Heart right ventricle (tissue), 16 donors: Measurements from ENCODE around the gene KLK11. TPM values are rescaled to one million over a fixed set of nuclear protein-coding genes. Genes with fewer than 3 reads are reported as not detected.

Source experiments
- ATAC-seq, 8 donors: fragments of 200-7000 bp; cut with Tn5 transposase; one replicate each; pipeline ENCODE4 v1.9.1; 2020; ENCODE audit warnings: mild to moderate bottlenecking in 8 of 8, moderate library complexity in 8 of 8, moderate number of reproducible peaks in 1 of 8
- DNase-seq, 2 donors: peaks; one replicate each; pipeline ENCODE4 v3.0.0-alpha.2; 2020
- H3K27ac ChIP-seq, 10 donors: fragments of 200-600 bp; sonication (generic) in 2 of 10; one replicate each; pipeline versions ENCODE4 v1.5.0 to v1.8.0; 2020 to 2022; ENCODE audit warnings: mild to moderate bottlenecking in 3 of 10
- H3K27me3 ChIP-seq, 7 donors: fragments of 200-600 bp; one replicate each; pipeline ENCODE4 v1.8.0; 2021 to 2022; ENCODE audit warnings: mild to moderate bottlenecking in 2 of 7
- H3K36me3 ChIP-seq, 9 donors: fragments of 200-600 bp; sonication (generic) in 1 of 9; one replicate each; pipeline versions ENCODE4 v1.5.0 to v1.8.0; 2020 to 2022; ENCODE audit warnings: mild to moderate bottlenecking in 2 of 9
- H3K4me1 ChIP-seq, 9 donors: fragments of 200-600 bp; sonication (generic) in 1 of 9; one replicate each; pipeline versions ENCODE4 v1.5.0 to v1.8.0; 2020 to 2022; ENCODE audit warnings: mild to moderate bottlenecking in 4 of 9
- H3K4me3 ChIP-seq, 10 donors: fragments of 200-600 bp; sonication (generic) in 2 of 10; one replicate each; pipeline versions ENCODE4 v1.5.0 to v1.8.0; 2020 to 2022; ENCODE audit warnings: mild to moderate bottlenecking in 7 of 10, moderate library complexity in 2 of 10
- H3K9me3 ChIP-seq, 11 donors: fragments of 200-600 bp in 10 of 11; sonication (generic) in 2 of 11; one replicate each; pipeline versions ENCODE4 v1.5.0 to v1.8.0; 2013 to 2022; ENCODE audit warnings: mild to moderate bottlenecking in 2 of 11, control low read depth in 1 of 11, moderate library complexity in 1 of 11
- WGBS, 2 donors: extraction: QIAGEN DNeasy Blood & Tissue Kit; methylation state at CpG; one replicate each; pipeline ENCODE4 v1.1.7; 2013; ENCODE audit warnings: inconsistent platforms in 1 of 2; 5-methylcytosine and 5-hydroxymethylcytosine counted together
- intact Hi-C, 10 donors: fragments of 100-400 bp; cut with DNase I; formaldehyde crosslinking; loops; one replicate each; pipeline versions ENCODE4 v1.11.1 to v1.14.2; 2022
- polyA plus RNA-seq, 2 donors: library from polyadenylated mRNA; stranded (reverse); fragments of 200-250 nt; gene quantifications; one replicate each; pipeline ENCODE4 v1.2.3, GENCODE V29; 2013
- total RNA-seq, 10 donors: library from RNA; stranded (reverse); fragmentation: NEBNext Ultra II Directional in 3 of 10; extraction: Animal tissue kit (Norgen Biotek cat#: 25700) in 3 of 10; gene quantifications; one replicate each; pipeline versions ENCODE4 v1.2.1 to v1.2.4, GENCODE V29; 2021 to 2023
- TF ChIP-seq, protein P1 (sequence below), 9 donors: fragments of 200-600 bp; sonication (generic) in 2 of 9; IDR thresholded peaks; one replicate each; pipeline versions ENCODE4 v1.5.0 to v1.8.0; 2021 to 2022; ENCODE audit warnings: antibody characterized with exemption in 9 of 9, mild to moderate bottlenecking in 5 of 9, moderate library complexity in 1 of 9
- donor health status: Arrhythmogenic right ventricular cardiomyopathy.
- donor health status: ischemic (EF 13 %, LVEDD 7.1; RV severe dilation, severe dysfunction).
- donor health status: healthy with polysubstance abuse.
- donor health status: DM: no; HTN: yes; CAD: no.
- donor health status: DM: no; HTN: no; CAD: no.
- donor health status: ischemic (EF 25% LVEDD 6.9; RV normal size, moderate dysfunction).
- donor health status: ischemic (EF 25% LVEDD 5.7; RV mildly dilated, moderate dysfunction).
- donor health status: healthy.
- donor health status: DM: yes; HTN: yes; CAD: no.
- donor health status: Ischemic cardiomyopathy.
- donor health status: ischemic (EF 35%, LVEDD 5.7; RV mildly dilated, moderate dysfunction).
- donor health status: nonischemic (EF 11% LVEDD 7.7; RV severe dilation, severe dysfunction).
- donor health status: DM: yes; HTN: yes; CAD: no.
- donor health status: PGD.
- donor health status: ischemic (EF 29% LVEDD 5.4; RV normal size, mild dysfunction).
- donor health status: nonischemic (EF 23%, LVEDD 6.1; RV moderate dilation, normal function).

The KLK11 gene
- total and polyA plus RNA-seq, 12 donors = 0.27 to 0.59 (median 0.43) TPM; not detected in 6

DNA sequence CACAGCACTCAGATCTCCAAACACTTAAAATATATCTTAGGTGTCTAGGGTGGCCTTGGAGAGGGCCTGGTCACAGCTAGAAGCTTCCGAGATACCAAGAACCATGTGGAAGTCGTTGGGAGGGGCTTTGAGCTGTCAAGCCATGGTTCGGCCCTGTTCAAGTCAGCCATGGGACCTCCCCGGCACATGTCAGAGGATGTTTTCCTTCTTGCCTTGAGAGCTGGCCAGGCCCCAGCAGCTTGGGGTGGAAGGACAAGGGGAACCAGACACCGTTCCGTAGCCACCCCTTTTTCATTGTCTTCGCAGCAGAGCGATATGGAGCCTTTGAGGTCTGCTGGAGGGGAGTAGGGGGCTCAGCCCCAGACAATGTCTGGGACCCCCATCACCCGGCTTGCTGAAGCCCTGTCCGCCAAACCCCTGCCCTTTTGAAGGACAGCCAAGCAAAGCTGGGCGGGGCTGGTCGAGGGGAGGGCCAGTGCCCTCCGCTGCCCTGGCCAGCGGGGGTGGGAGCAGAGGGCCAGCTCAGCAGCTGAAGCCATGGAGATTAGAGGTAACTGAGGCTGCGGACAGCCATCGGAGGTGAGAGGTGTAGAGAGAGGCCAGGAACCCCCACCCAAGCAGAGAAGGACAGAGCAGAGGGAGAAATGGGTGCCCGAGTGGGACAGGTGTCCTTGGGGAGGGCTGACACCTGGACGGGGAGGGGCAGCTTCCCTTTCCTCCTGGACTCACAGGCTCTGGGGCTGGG, 435 bp downstream of the KLK11 start:
- intact Hi-C loops = loop anchor here in 3 of 10 donors (5.0 to 10.0 kb wide), 4 partner anchors 56 to 149 kb away; partner anchors contain the start of gene KLK14 (in 1 of the 3)
- ATAC-seq = peak in 7 of 8 donors; percentile 14 to 63 (median 31)
- Histone ChIP-seq H3K27ac (peak overlapping the region in 3 of 10 donors; percentile 23 to 44 (median 42)), H3K4me3 (peak overlapping the region in 6 of 10 donors; percentile 7 to 41 (median 13)), H3K27me3 (peaks cover 0 to 79% (median 43%) of the 10 kb centered on the region in 7 donors), H3K9me3 (no peaks in the 10 kb centered on the region), H3K36me3 (no peaks in the 10 kb centered on the region), H3K4me1 (peaks cover 0 to 16% (median 0%) of the 10 kb centered on the region in 9 donors)
- 40 to 49% methylated on average over 18 of the region's 18 CpGs for WGBS, 2 donors
- no peak for DNase-seq
- TF ChIP-seq, protein P1, sequence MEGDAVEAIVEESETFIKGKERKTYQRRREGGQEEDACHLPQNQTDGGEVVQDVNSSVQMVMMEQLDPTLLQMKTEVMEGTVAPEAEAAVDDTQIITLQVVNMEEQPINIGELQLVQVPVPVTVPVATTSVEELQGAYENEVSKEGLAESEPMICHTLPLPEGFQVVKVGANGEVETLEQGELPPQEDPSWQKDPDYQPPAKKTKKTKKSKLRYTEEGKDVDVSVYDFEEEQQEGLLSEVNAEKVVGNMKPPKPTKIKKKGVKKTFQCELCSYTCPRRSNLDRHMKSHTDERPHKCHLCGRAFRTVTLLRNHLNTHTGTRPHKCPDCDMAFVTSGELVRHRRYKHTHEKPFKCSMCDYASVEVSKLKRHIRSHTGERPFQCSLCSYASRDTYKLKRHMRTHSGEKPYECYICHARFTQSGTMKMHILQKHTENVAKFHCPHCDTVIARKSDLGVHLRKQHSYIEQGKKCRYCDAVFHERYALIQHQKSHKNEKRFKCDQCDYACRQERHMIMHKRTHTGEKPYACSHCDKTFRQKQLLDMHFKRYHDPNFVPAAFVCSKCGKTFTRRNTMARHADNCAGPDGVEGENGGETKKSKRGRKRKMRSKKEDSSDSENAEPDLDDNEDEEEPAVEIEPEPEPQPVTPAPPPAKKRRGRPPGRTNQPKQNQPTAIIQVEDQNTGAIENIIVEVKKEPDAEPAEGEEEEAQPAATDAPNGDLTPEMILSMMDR (IDR thresholded peaks at IDR 0.05) = no peak

DNA sequence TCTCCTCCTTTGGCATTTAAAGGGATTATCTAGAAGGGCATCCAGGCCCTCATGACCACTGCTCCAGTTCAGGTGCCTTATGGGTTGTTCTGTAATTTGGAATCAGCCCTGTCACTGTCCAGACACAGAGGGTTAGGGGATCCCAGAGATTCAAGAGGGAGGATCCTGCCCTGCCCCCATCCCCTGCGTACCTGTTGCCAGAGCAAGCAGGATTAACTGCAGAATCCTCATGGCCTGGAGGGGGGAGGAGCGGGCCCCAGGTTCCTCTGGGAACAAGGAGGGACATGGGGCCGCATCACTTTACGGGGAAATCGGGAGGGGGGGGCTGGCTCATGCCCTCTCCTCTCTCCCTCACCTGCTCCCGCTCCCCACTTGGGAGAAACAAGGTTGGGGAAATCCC, 1.0 kb downstream of the KLK11 start:
- Histone ChIP-seq H3K27ac (peak overlapping the region in 1 of 10 donors; percentile 44), H3K27me3 (peaks cover 0 to 74% (median 44%) of the 10 kb centered on the region in 7 donors), H3K4me3 (no peak overlapping the region), H3K4me1 (peaks cover 0 to 16% (median 0%) of the 10 kb centered on the region in 9 donors), H3K9me3 (no peaks in the 10 kb centered on the region), H3K36me3 (no peaks in the 10 kb centered on the region)
- ATAC-seq (no peak), DNase-seq (no peak)
- 72 to 80% methylated on average over 6 of the region's 6 CpGs for WGBS, 2 donors
- intact Hi-C loops = loop anchor here in 3 of 10 donors (5.0 to 10.0 kb wide), 4 partner anchors 57 to 149 kb away; partner anchors contain the start of gene KLK14 (in 1 of the 3)
- TF ChIP-seq, protein P1 (IDR thresholded peaks at IDR 0.05) = no peak

DNA sequence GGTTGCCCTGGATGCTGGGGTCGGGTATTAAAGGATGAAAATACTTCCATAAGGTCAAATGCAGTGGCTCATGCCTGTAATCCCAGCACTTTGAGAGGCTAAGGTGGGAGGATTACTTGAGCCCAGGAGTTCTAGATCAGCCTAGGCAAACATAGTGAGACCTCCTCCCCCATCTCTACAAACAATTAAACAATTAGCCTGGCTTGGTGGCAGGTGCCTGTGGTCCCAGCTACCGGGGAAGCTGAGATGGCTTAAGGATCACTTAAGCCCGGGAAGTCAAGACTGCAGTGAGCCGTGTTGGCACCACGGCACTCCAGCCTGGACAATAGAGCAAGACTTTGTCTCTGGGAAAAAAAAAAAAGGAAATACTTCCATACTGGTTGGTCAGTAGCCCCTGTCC, 1.5 kb downstream of the KLK11 start:
- no peak for DNase-seq
- Histone ChIP-seq H3K36me3 (no peaks in the 10 kb centered on the region), H3K27ac (no peak overlapping the region), H3K9me3 (no peaks in the 10 kb centered on the region), H3K4me3 (no peak overlapping the region), H3K4me1 (peaks cover 0 to 19% (median 2%) of the 10 kb centered on the region in 9 donors), H3K27me3 (peaks cover 0 to 76% (median 49%) of the 10 kb centered on the region in 7 donors)
- intact Hi-C loops = loop anchor here in 7 of 10 donors (5.0 to 10.0 kb wide), 6 partner anchors 57 to 150 kb away; partner anchors contain the start of gene KLK14 (in 1 of the 7)
- WGBS, 2 donors = 55 to 57% methylated on average over 5 of the region's 5 CpGs
- TF ChIP-seq, protein P1 (IDR thresholded peaks at IDR 0.05) = no peak
- ATAC-seq = no peak

DNA sequence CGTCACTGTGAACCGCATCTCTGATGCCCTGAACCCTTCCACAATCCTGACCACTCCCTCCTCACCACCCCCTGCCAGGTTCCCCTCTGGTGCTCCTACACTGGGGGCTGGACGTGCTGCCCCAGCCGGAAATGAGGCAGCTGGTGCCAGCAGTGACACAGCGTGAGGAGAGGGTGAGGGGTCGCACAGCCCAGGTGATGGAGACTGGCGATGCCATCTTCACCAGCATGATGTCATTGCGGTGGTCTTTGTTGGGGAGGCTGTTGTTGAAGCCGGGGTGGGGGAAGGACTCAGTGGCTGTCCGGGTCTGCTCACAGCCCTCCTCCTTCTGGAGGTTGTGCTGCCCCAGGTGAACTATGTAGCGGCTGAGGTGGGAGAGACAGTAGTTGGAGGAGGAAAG, 2.5 kb downstream of the KLK11 start:
- Histone ChIP-seq H3K27me3 (peaks cover 6 to 78% (median 49%) of the 10 kb centered on the region in 7 donors), H3K36me3 (no peaks in the 10 kb centered on the region), H3K4me3 (no peak overlapping the region), H3K27ac (no peak overlapping the region), H3K4me1 (peaks cover 0 to 29% (median 12%) of the 10 kb centered on the region in 9 donors), H3K9me3 (no peaks in the 10 kb centered on the region)
- intact Hi-C loops = loop anchor here in 7 of 10 donors (5.0 to 10.0 kb wide), 5 partner anchors 73 to 151 kb away; no protein-coding TSS in a partner anchor
- ATAC-seq = no peak
- TF ChIP-seq, protein P1 (IDR thresholded peaks at IDR 0.05) = no peak
- no peak for DNase-seq
- WGBS, 2 donors = 64 to 70% methylated on average over 11 of the region's 11 CpGs
